NCI-H187 (cell line): ENCODE measurements around the gene GAL.
"Not testable (repeated sequence)": the region's sequence is repeated elsewhere in the genome, so short reads cannot be mapped to it uniquely, and the experiment has no call there.

Experiments
- DNase-seq, 2 experiments: peaks; one replicate each; lab custom pipeline; 2025; lab: John Stamatoyannopoulos, UW

GAL gene

GRCh38 chr11:68684385-68685356 is at the start of gene GAL:
TSS of gene GAL (plus strand) at chr11:68684544. CDS start at chr11:68684924, 380 bp downstream.
- no peak for DNase-seq

- not testable (repeated sequence) for DNase-seq
Observed at GRCh38 chr11:68634606-68635005, 49.7 kb upstream of the GAL start.

- DNase-seq: not testable (repeated sequence)
Observed at GRCh38 chr11:68635172-68635571, 49.2 kb upstream of the GAL start.

- DNase-seq: not testable (repeated sequence)
Observed at GRCh38 chr11:68635883-68636282, 48.5 kb upstream of the GAL start.

- DNase-seq: not testable (repeated sequence)
Observed at GRCh38 chr11:68639322-68639721, 45.0 kb upstream of the GAL start.

- DNase-seq: no peak
Observed at GRCh38 chr11:68641880-68642279, 42.5 kb upstream of the GAL start.

- no peak for DNase-seq
Observed at GRCh38 chr11:68643585-68643984, 40.8 kb upstream of the GAL start.

- DNase-seq: no peak
Observed at GRCh38 chr11:68646832-68647231, 37.5 kb upstream of the GAL start.

- DNase-seq: no peak
Observed at GRCh38 chr11:68649851-68650555, 34.3 kb upstream of the GAL start.

GRCh38 chr11:68650801-68651200 is 33.5 kb upstream of the GAL start:
- DNase-seq: no peak

GRCh38 chr11:68651208-68651984 is 32.9 kb upstream of the GAL start:
- no peak for DNase-seq

- DNase-seq: no peak
Observed at GRCh38 chr11:68651985-68652682, 32.2 kb upstream of the GAL start.

GRCh38 chr11:68652683-68653156 is 31.6 kb upstream of the GAL start:
- no peak for DNase-seq

- DNase-seq: no peak
Observed at GRCh38 chr11:68653486-68654430, 30.6 kb upstream of the GAL start.

- no peak for DNase-seq
Observed at GRCh38 chr11:68654978-68655377, 29.4 kb upstream of the GAL start.

- DNase-seq: no peak
Observed at GRCh38 chr11:68655406-68655805, 28.9 kb upstream of the GAL start.

- DNase-seq: no peak
Observed at GRCh38 chr11:68655806-68656205, 28.5 kb upstream of the GAL start.

- no peak for DNase-seq
Observed at GRCh38 chr11:68657021-68657780, 27.1 kb upstream of the GAL start.

GRCh38 chr11:68658097-68658496 is 26.2 kb upstream of the GAL start:
- no peak for DNase-seq

- DNase-seq: no peak
Observed at GRCh38 chr11:68658661-68659060, 25.7 kb upstream of the GAL start.
